Right lobe of liver (tissue), 6 donors: Measurements from ENCODE around the gene PIGS. TPM values are rescaled to one million over a fixed set of nuclear protein-coding genes. Genes with fewer than 3 reads are reported as not detected.

Experiments used
- ATAC-seq, 4 donors: fragments of 200-7000 bp; cut with Tn5 transposase; one replicate each; pipeline ENCODE4 v1.9.1; 2020; ENCODE audit warnings: mild to moderate bottlenecking in 4 of 4, moderate library complexity in 4 of 4
- DNase-seq, 3 donors: peaks; one replicate each; pipeline ENCODE4 v3.0.0-alpha.2; 2020
- H3K27ac ChIP-seq, 3 donors: fragments of 200-600 bp; one replicate each; pipeline ENCODE4 v1.8.0; 2022
- H3K27me3 ChIP-seq, 2 donors: fragments of 200-600 bp; one replicate each; pipeline ENCODE4 v1.8.0; 2022
- H3K36me3 ChIP-seq, 4 donors: fragments of 200-600 bp; sonication (generic) in 1 of 4; one replicate each; pipeline versions ENCODE4 v1.5.1 to v1.8.0; 2017 to 2022; ENCODE audit warnings: control low read depth in 1 of 4
- H3K4me1 ChIP-seq, 4 donors: fragments of 200-600 bp; sonication (generic) in 1 of 4; one replicate each; pipeline versions ENCODE4 v1.5.1 to v1.8.0; 2017 to 2022; ENCODE audit warnings: control low read depth in 1 of 4
- H3K4me3 ChIP-seq, 3 donors: fragments of 200-600 bp; one replicate each; pipeline ENCODE4 v1.8.0; 2022
- H3K9me3 ChIP-seq, 4 donors: fragments of 200-600 bp; sonication (generic) in 1 of 4; one replicate each; pipeline versions ENCODE4 v1.5.1 to v1.8.0; 2017 to 2022; ENCODE audit warnings: control low read depth in 1 of 4
- POLR2A ChIP-seq: fragments of 450-650 bp; IDR thresholded peaks from one replicate; pipeline ENCODE4 v1.6.1; 2017; ENCODE audit warnings: antibody characterized with exemption, mild to moderate bottlenecking
- WGBS: methylation state at CpG from one replicate; pipeline ENCODE4 v1.1.6; 2018; ENCODE audit warnings: low coverage, low lambda C conversion rate; ENCODE audit not compliant: insufficient coverage; ENCODE audit errors: missing lambda C conversion rate; 5-methylcytosine and 5-hydroxymethylcytosine counted together
- intact Hi-C, 2 donors: fragments of 100-400 bp; cut with DNase I; formaldehyde crosslinking; loops; one replicate each; pipeline versions ENCODE4 v1.11.2 to v1.14.1; 2022
- total RNA-seq, 6 experiments: library from RNA; depleted of rRNA in 2 of 6; stranded (reverse); fragments of >200 nt in 2 of 6; fragmentation: NEBNext Ultra II Directional in 3 of 6; extraction: Animal tissue kit (Norgen Biotek cat#: 25700) in 3 of 6; gene quantifications; one replicate each; pipeline versions ENCODE4 v1.1.0 to v1.2.4, GENCODE V29; 2016 to 2023
- TF ChIP-seq, protein P1 (sequence below), 4 donors: fragments of 200-600 bp in 3 of 4; fragments of 450-650 bp in 1 of 4; IDR thresholded peaks; one replicate each; pipeline versions ENCODE4 v1.5.1 to v1.8.0; 2016 to 2022; ENCODE audit warnings: antibody characterized with exemption in 4 of 4, mild to moderate bottlenecking in 2 of 4
- donor health status: DM: no; HTN: yes; CAD: no.
- donor health status: DM: no; HTN: no; CAD: no.
- donor health status: DM: no; HTN: no; CAD: no.
- donor health status: DM: no; HTN: yes; CAD: no.
- donor health status: DM: no; HTN: yes; CAD: no.

PIGS gene
- total RNA-seq, 6 experiments from 2014 or later, result 7.2 to 13.8 (median 11.0) TPM

DNA sequence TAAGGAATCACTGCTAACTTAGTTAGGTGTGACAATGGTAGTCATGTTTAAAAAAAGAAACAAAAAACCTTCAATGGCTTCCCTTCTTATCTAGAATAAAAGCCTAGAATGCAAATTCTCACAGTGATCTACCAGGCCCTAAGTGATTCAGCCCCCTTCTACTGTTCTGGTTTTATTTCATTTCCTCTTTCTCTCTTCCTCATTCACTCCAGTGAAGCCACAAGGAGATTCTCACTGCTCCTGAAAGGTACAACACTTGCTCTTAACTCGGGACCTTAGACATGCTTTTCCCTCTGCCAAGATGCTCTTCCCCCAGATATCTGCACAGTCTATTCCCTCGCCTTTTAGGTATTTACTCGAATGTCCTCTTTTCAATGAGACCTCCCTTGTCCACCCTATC, 3.7 kb downstream of the PIGS start:
- intact Hi-C loops, result no loop called here
- TF ChIP-seq, protein P1, sequence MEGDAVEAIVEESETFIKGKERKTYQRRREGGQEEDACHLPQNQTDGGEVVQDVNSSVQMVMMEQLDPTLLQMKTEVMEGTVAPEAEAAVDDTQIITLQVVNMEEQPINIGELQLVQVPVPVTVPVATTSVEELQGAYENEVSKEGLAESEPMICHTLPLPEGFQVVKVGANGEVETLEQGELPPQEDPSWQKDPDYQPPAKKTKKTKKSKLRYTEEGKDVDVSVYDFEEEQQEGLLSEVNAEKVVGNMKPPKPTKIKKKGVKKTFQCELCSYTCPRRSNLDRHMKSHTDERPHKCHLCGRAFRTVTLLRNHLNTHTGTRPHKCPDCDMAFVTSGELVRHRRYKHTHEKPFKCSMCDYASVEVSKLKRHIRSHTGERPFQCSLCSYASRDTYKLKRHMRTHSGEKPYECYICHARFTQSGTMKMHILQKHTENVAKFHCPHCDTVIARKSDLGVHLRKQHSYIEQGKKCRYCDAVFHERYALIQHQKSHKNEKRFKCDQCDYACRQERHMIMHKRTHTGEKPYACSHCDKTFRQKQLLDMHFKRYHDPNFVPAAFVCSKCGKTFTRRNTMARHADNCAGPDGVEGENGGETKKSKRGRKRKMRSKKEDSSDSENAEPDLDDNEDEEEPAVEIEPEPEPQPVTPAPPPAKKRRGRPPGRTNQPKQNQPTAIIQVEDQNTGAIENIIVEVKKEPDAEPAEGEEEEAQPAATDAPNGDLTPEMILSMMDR (IDR thresholded peaks at IDR 0.05), result no peak
- no peak for TF ChIP-seq POLR2A
- Histone ChIP-seq H3K9me3 (no peaks in the 10 kb centered on the region), H3K4me3 (no peak overlapping the region), H3K27ac (no peak overlapping the region), H3K36me3 (peaks cover 0 to 10% (median 3%) of the 10 kb centered on the region in 4 donors), H3K4me1 (peaks cover 0 to 21% (median 11%) of the 10 kb centered on the region in 4 donors), H3K27me3 (no peaks in the 10 kb centered on the region)
- ATAC-seq (no peak), DNase-seq (no peak)
- WGBS, result 69% methylated on average over 3 of the region's 3 CpGs

DNA sequence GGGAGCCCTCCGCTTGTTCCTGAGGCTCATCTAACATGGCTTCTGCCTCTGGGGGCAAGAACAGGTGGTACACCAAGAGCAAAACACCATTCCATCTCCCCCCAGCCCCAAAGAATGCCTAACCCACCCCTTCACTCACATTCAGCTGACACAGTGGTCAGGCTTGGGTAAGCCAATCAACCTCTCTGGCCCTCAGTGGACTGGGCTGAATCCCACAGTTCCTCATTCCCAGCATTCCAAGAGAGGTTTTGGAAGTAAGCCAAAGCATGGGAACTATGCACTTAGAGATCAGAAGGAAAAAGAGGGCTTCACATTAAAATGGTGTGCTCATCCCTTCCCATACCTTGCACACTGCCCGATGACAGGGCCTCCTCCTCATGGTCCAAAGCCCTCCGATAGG, 7.8 kb downstream of the PIGS start:
- no peak for DNase-seq
- no CpG with 5 or more reads among the region's 3 CpGs for WGBS
- H3K36me3 ChIP-seq, result peaks cover 0 to 38% (median 9%) of the 10 kb centered on the region in 4 donors

DNA sequence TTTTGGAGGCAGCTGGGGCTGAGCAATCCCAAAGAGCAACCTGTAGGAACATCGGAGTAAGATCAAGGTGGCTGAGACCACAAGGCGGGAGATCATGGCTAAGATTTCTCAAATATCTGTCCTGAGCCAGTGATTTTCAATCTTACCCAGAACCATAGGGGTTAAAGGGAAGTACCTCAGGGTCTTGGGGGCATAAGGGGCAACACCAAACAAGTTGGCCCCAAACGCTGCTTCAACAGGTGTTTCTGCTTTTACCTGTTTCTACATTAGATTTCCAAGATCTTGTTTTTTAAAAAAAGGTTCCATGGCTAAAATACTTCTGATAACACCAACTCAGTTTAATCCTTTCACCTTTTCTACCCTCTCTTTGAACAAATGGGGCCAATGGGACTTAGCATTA, 16.3 kb downstream of the PIGS start:
- WGBS, result 95% methylated on average over 3 of the region's 3 CpGs
- no peak for ATAC-seq
- no peak overlapping the region for H3K27ac ChIP-seq
- intact Hi-C loops, result no loop called here
- no peak overlapping the region for H3K4me3 ChIP-seq
- TF ChIP-seq POLR2A, result no peak
- TF ChIP-seq, protein P1 (IDR thresholded peaks at IDR 0.05), result no peak
- DNase-seq, result no peak
- H3K4me1 ChIP-seq, result peaks cover 0 to 17% (median 9%) of the 10 kb centered on the region in 4 donors
- H3K27me3 ChIP-seq, result no peaks in the 10 kb centered on the region
- peaks cover 0 to 54% (median 15%) of the 10 kb centered on the region in 4 donors for H3K36me3 ChIP-seq
- no peaks in the 10 kb centered on the region for H3K9me3 ChIP-seq

More for the DNA sequence above, 7.8 kb downstream of the PIGS start:
- Histone ChIP-seq H3K9me3 (no peaks in the 10 kb centered on the region), H3K4me3 (no peak overlapping the region), H3K27me3 (no peaks in the 10 kb centered on the region), H3K4me1 (no peaks in the 10 kb centered on the region), H3K27ac (no peak overlapping the region)
- peak in 3 of 4 donors; percentile 21 to 52 (median 31) for ATAC-seq
- no peak for TF ChIP-seq POLR2A
- TF ChIP-seq, protein P1 (IDR thresholded peaks at IDR 0.05), result no peak
- intact Hi-C loops, result no loop called here

DNA sequence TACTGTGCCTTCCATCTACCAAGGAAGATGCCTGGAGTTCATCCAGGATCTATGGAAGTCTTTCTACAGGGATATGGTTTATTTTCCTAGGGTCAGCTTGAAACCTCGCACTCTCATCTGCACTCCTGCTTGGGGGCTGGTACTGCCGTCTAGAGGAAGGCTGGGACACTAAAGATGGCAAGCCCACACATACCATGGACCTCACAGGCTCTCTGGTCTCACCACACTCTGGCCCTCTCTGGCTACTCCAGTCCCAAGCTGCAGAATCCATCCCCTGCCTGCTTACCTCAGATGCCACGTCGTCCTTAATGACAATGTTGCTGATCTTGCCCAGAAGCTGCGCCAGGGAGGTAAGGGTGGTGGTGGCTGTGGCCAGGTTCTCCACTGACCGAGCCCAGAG, 16.8 kb downstream of the PIGS start:
- ATAC-seq (no peak), DNase-seq (no peak)
- intact Hi-C loops, result no loop called here
- no peak for TF ChIP-seq POLR2A
- TF ChIP-seq, protein P1 (IDR thresholded peaks at IDR 0.05), result peak in 1 of 4 donors; percentile 22
- no CpG with 5 or more reads among the region's 6 CpGs for WGBS
- Histone ChIP-seq H3K36me3 (peaks cover 0 to 50% (median 15%) of the 10 kb centered on the region in 4 donors), H3K27ac (peak overlapping the region in 2 of 3 donors; percentile 62 to 66), H3K27me3 (no peaks in the 10 kb centered on the region), H3K4me3 (no peak overlapping the region), H3K4me1 (peaks cover 0 to 17% (median 9%) of the 10 kb centered on the region in 4 donors), H3K9me3 (no peaks in the 10 kb centered on the region)
